Thoracic aorta (tissue), 2 donors: ENCODE results near the gene ATRNL1. TPM values are rescaled to one million over a fixed set of nuclear protein-coding genes. Genes with fewer than 3 reads are reported as not detected.

Experiments
- ATAC-seq: fragments of 150-250 bp; one replicate; pipeline ENCODE4 v1.8.0; 2017; ENCODE audit warnings: low read depth; ENCODE audit not compliant: insufficient number of reproducible peaks, low FRiP score
- DNase-seq: peaks from one replicate; pipeline ENCODE4 v3.0.0-alpha.2; 2020; ENCODE audit warnings: low spot score
- H3K27ac ChIP-seq, 2 donors: fragments of 200-600 bp; sonication (generic); 1 replicate in 1 of 2; 2 replicates in 1 of 2; pipeline ENCODE4 v1.5.1; 2016; ENCODE audit warnings: mild to moderate bottlenecking in 2 of 2, moderate library complexity in 2 of 2
- H3K27me3 ChIP-seq: fragments of 200-600 bp; sonication (generic); replicated peaks from 2 replicates; pipeline ENCODE4 v1.6.0; 2016; ENCODE audit warnings: mild to moderate bottlenecking; ENCODE audit not compliant: insufficient read depth
- H3K36me3 ChIP-seq: fragments of 200-600 bp; sonication (generic); one replicate; pipeline ENCODE4 v1.5.1; 2016
- H3K4me1 ChIP-seq, 2 donors: fragments of 200-600 bp; sonication (generic); 1 replicate in 1 of 2; 2 replicates in 1 of 2; pipeline versions ENCODE4 v1.5.1 to v1.6.0; 2016; ENCODE audit warnings: low read depth in 2 of 2, mild to moderate bottlenecking in 1 of 2; ENCODE audit not compliant: control insufficient read depth in 1 of 2
- H3K4me3 ChIP-seq: fragments of 200-600 bp; sonication (generic); 2 replicates; pipeline ENCODE4 v1.5.1; 2016; ENCODE audit warnings: mild to moderate bottlenecking
- H3K9me3 ChIP-seq: fragments of 200-600 bp; sonication (generic); 2 replicates; pipeline ENCODE4 v1.5.1; 2016
- CTCF ChIP-seq: fragments of 200-600 bp; sonication (generic); IDR thresholded peaks from one replicate; pipeline ENCODE4 v1.5.1; 2019; ENCODE audit warnings: antibody characterized with exemption
- total RNA-seq, 2 donors: library from RNA; depleted of rRNA; stranded (reverse); fragments of >200 nt; gene quantifications; one replicate each; pipeline versions ENCODE4 v1.1.0 to v1.2.3, GENCODE V29; 2016

Gene ATRNL1
- total RNA-seq, 2 donors from 2014 or later, result 24.6 to 57.4 TPM

GRCh38 chr10:115157357-115157756, 64.2 kb downstream of the ATRNL1 start:
- ATAC-seq (no peak), DNase-seq (no peak)
- Histone ChIP-seq H3K4me3 (no peak overlapping the region), H3K4me1 (no peaks in the 10 kb centered on the region), H3K27me3 (no peaks in the 10 kb centered on the region), H3K36me3 (no peaks in the 10 kb centered on the region), H3K9me3 (no peaks in the 10 kb centered on the region), H3K27ac (no peak overlapping the region)
- TF ChIP-seq CTCF, result no peak

- no peak for DNase-seq
- Histone ChIP-seq H3K36me3 (no peaks in the 10 kb centered on the region), H3K4me1 (no peaks in the 10 kb centered on the region), H3K4me3 (no peak overlapping the region), H3K9me3 (no peaks in the 10 kb centered on the region), H3K27me3 (no peaks in the 10 kb centered on the region), H3K27ac (no peak overlapping the region)
- ATAC-seq, result no peak
- TF ChIP-seq CTCF, result no peak
Measured at GRCh38 chr10:115163129-115163528, 70.0 kb downstream of the ATRNL1 start.

GRCh38 chr10:115164220-115164619, 71.1 kb downstream of the ATRNL1 start:
- Histone ChIP-seq H3K9me3 (no peaks in the 10 kb centered on the region), H3K4me3 (no peak overlapping the region), H3K36me3 (no peaks in the 10 kb centered on the region), H3K4me1 (no peaks in the 10 kb centered on the region), H3K27me3 (no peaks in the 10 kb centered on the region), H3K27ac (no peak overlapping the region)
- no peak for ATAC-seq
- TF ChIP-seq CTCF, result no peak
- DNase-seq, result no peak

- Histone ChIP-seq H3K4me3 (no peak overlapping the region), H3K27ac (no peak overlapping the region), H3K27me3 (no peaks in the 10 kb centered on the region), H3K4me1 (no peaks in the 10 kb centered on the region), H3K36me3 (no peaks in the 10 kb centered on the region), H3K9me3 (no peaks in the 10 kb centered on the region)
- DNase-seq, result no peak
- no peak for ATAC-seq
- no peak for TF ChIP-seq CTCF
Measured at GRCh38 chr10:115167751-115168150, 74.6 kb downstream of the ATRNL1 start.

DNA sequence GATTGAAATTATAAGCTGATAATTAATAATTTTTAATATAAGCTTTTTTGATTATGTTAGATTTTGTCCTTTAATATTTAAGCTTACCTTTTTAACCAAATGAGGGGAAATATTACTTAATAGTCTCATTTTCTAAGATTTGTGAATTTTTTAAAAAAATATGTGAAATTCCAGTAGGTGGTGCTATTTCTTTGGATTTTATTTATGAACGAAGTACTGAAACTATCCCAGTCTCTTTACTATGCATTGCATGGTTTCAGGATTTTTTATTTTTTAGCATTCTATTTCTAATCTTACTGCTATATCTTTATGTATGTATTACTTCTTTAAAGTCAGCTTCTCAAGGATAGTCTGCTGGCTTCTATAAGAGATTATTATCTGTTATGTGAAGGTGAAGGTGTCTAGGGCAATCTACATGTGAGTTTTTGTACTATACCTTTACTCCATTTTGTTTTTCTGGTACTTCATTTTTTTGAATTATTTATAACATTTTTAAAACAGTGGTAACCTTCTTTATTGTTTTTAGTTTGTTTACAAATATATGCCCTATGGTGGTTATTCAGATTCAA, 78.3 kb downstream of the ATRNL1 start:
- H3K36me3 ChIP-seq, result no peaks in the 10 kb centered on the region
- DNase-seq, result no peak
- H3K27ac ChIP-seq, result no peak overlapping the region
- TF ChIP-seq CTCF, result peak; percentile 37
- no peaks in the 10 kb centered on the region for H3K4me1 ChIP-seq
- no peak overlapping the region for H3K4me3 ChIP-seq
- no peaks in the 10 kb centered on the region for H3K9me3 ChIP-seq
- H3K27me3 ChIP-seq, result no peaks in the 10 kb centered on the region
- ATAC-seq, result no peak
